ENCODE data around the gene ATG7.

Gene ATG7

DNA sequence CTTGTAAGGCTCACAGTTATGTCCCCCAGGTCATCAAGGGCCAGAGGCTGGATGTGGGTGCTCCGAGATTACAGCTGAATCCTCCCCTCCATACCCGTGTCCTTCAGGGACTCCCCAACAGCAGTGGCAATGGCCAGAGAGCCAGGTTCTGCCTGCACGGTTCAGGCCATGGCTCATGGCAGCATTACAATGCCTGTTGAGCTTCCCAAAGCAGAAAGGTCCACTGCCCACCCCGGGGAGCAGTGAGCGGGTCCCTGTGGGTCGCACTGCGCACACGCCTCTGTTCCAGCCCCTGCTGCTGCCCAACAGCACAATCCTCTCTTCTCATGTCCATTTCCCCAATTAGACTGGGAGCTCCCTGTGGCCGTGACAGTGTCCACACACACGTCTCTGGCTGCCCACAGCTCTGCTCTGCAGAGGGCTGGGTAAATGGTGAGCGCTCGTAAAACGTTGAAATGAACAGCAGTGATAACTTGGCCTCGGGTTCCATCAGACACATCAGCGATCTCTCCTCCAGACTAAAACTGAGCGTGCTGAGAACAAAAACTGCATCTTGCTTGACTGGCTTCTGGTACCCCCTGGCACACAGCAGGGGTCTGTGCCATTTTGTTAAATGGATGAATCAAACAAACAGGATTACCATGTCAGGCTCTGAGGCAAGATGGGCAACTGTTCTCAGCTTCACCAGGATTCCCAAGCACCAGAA, 291.1 kb downstream of the ATG7 start:
- Histone ChIP-seq H3K4me3 (ENCODE audit: control insufficient read depth in 1 of 7, extremely low read depth in 1 of 7, insufficient read depth in 4 of 7, low read depth in 2 of 7, low read length in 6 of 7) (no peak overlapping the region), H3K27ac (ENCODE audit: insufficient read depth in 1 of 2, low read depth in 1 of 2, low read length in 2 of 2, poor library complexity in 1 of 2, severe bottlenecking in 2 of 2) (no peak overlapping the region), H3K27me3 (replicated peaks in 2 of 5; ENCODE audit: control insufficient read depth in 4 of 5, insufficient read depth in 5 of 5, low read length in 4 of 5) (no peaks in the 10 kb centered on the region), H3K4me1 (ENCODE audit: control extremely low read depth in 1 of 4, control insufficient read depth in 4 of 4, insufficient read depth in 4 of 4, low read length in 3 of 4) (no peaks in the 10 kb centered on the region), H3K36me3 (ENCODE audit: control insufficient read depth in 4 of 4, insufficient read depth in 4 of 4, low read length in 3 of 4) (peaks cover 6 to 85% (median 57%) of the 10 kb centered on the region in 4 experiments), H3K9me3 (ENCODE audit: control extremely low read depth in 1 of 5, control insufficient read depth in 4 of 5, insufficient read depth in 2 of 5, low read depth in 1 of 5, low read length in 4 of 5) (no peaks in the 10 kb centered on the region)
- ChIA-PET CTCF (interaction anchor here (1.5 kb wide), 1 partner anchor 12 kb away, joined by 3 read pairs; no protein-coding TSS in a partner anchor), POLR2A (no interaction called here)
- no peak for DNase-seq
- 97% methylated on average over 16 of the region's 16 CpGs for WGBS (ENCODE audit: insufficient coverage)

DNA sequence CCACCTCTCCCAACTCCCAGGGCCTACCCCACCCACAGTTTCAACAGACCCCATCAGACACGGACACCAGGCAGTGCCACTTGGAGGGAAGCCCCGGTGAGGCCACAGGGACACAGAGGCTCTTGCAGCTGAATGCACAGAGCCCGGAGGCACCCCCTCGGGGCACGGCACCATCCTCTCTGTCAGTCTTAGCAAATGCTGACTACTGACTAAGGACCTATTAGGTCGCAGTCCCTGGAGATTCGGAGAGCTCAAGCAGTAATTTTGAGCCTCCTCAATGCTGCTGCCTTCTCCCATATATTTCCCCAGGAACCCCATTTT, 291.6 kb downstream of the ATG7 start:
- CTCF ChIA-PET = no interaction called here
- POLR2A ChIA-PET = no interaction called here
- 95% methylated on average over 7 of the region's 7 CpGs for WGBS (ENCODE audit: insufficient coverage)

DNA sequence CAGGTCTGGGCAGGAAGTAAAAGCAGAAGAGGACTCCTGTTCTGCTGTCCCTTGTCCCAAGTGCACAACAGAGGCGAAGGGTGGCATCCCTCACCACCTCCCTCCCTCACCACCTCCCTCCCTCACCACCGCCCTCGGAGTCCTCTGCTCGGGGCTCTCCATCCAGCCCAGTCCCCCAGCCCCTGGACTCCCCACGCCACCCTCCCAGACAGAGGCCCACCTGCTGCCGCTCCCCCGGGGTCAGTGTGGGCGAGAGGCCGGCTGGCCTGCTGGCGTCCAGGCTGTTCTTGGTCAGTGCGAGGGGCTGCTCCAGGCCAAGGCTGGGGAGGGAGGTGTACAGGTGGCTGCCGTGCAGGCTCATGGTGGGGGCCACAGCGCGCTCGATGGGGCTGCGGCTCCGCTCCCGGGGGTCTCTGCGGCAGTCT, 292.4 kb downstream of the ATG7 start:
- H3K27me3 ChIP-seq (replicated peaks in 2 of 5; ENCODE audit: control insufficient read depth in 4 of 5, insufficient read depth in 5 of 5, low read length in 4 of 5) = no peaks in the 10 kb centered on the region
- DNase-seq = no peak
- ChIA-PET CTCF (no interaction called here), POLR2A (no interaction called here)
- no peaks in the 10 kb centered on the region for H3K9me3 ChIP-seq (ENCODE audit: control extremely low read depth in 1 of 5, control insufficient read depth in 4 of 5, insufficient read depth in 2 of 5, low read depth in 1 of 5, low read length in 4 of 5)
- H3K36me3 ChIP-seq (ENCODE audit: control insufficient read depth in 4 of 4, insufficient read depth in 4 of 4, low read length in 3 of 4) = peaks cover 6 to 79% (median 57%) of the 10 kb centered on the region in 4 experiments
- WGBS (ENCODE audit: insufficient coverage) = 98% methylated on average over 9 of the region's 19 CpGs
- no peak overlapping the region for H3K27ac ChIP-seq (ENCODE audit: insufficient read depth in 1 of 2, low read depth in 1 of 2, low read length in 2 of 2, poor library complexity in 1 of 2, severe bottlenecking in 2 of 2)
- H3K4me3 ChIP-seq (ENCODE audit: control insufficient read depth in 1 of 7, extremely low read depth in 1 of 7, insufficient read depth in 4 of 7, low read depth in 2 of 7, low read length in 6 of 7) = no peak overlapping the region
- no peaks in the 10 kb centered on the region for H3K4me1 ChIP-seq (ENCODE audit: control extremely low read depth in 1 of 4, control insufficient read depth in 4 of 4, insufficient read depth in 4 of 4, low read length in 3 of 4)

More for the DNA sequence above, 291.6 kb downstream of the ATG7 start:
- H3K9me3 ChIP-seq (ENCODE audit: control extremely low read depth in 1 of 5, control insufficient read depth in 4 of 5, insufficient read depth in 2 of 5, low read depth in 1 of 5, low read length in 4 of 5) = no peaks in the 10 kb centered on the region
- H3K4me1 ChIP-seq (ENCODE audit: control extremely low read depth in 1 of 4, control insufficient read depth in 4 of 4, insufficient read depth in 4 of 4, low read length in 3 of 4) = no peaks in the 10 kb centered on the region
- H3K4me3 ChIP-seq (ENCODE audit: control insufficient read depth in 1 of 7, extremely low read depth in 1 of 7, insufficient read depth in 4 of 7, low read depth in 2 of 7, low read length in 6 of 7) = no peak overlapping the region
- H3K27me3 ChIP-seq (replicated peaks in 2 of 5; ENCODE audit: control insufficient read depth in 4 of 5, insufficient read depth in 5 of 5, low read length in 4 of 5) = no peaks in the 10 kb centered on the region
- DNase-seq = no peak
- no peak overlapping the region for H3K27ac ChIP-seq (ENCODE audit: insufficient read depth in 1 of 2, low read depth in 1 of 2, low read length in 2 of 2, poor library complexity in 1 of 2, severe bottlenecking in 2 of 2)
- H3K36me3 ChIP-seq (ENCODE audit: control insufficient read depth in 4 of 4, insufficient read depth in 4 of 4, low read length in 3 of 4) = peaks cover 6 to 82% (median 56%) of the 10 kb centered on the region in 4 experiments

DNA sequence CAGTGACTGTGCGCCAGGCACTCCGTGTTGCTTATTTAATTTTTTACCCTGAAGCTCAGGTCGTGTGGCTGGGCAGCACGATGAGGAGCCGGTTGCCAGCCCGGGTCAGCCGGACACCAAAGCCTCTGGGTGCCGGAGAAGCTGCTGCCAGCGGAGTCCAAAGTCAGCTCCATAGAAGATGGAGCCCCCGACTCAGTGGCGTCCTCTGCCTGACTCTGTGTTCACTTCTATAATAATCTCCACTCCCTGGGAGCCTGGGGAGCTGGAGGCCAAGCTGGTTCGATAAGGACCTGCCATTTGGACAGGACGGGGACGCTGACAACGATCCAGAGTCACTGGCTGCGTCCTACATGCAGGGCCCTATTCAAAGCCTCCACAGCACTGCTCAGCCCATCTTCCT, 292.9 kb downstream of the ATG7 start:
- WGBS (ENCODE audit: insufficient coverage) = 97% methylated on average over 16 of the region's 16 CpGs
- no peak overlapping the region for H3K27ac ChIP-seq (ENCODE audit: insufficient read depth in 1 of 2, low read depth in 1 of 2, low read length in 2 of 2, poor library complexity in 1 of 2, severe bottlenecking in 2 of 2)
- H3K4me3 ChIP-seq (ENCODE audit: control insufficient read depth in 1 of 7, extremely low read depth in 1 of 7, insufficient read depth in 4 of 7, low read depth in 2 of 7, low read length in 6 of 7) = no peak overlapping the region
- DNase-seq = no peak
- ChIA-PET CTCF (no interaction called here), POLR2A (no interaction called here)
- H3K27me3 ChIP-seq (replicated peaks in 2 of 5; ENCODE audit: control insufficient read depth in 4 of 5, insufficient read depth in 5 of 5, low read length in 4 of 5) = no peaks in the 10 kb centered on the region
- H3K36me3 ChIP-seq (ENCODE audit: control insufficient read depth in 4 of 4, insufficient read depth in 4 of 4, low read length in 3 of 4) = peaks cover 5 to 75% (median 54%) of the 10 kb centered on the region in 4 experiments
- no peaks in the 10 kb centered on the region for H3K4me1 ChIP-seq (ENCODE audit: control extremely low read depth in 1 of 4, control insufficient read depth in 4 of 4, insufficient read depth in 4 of 4, low read length in 3 of 4)
- H3K9me3 ChIP-seq (ENCODE audit: control extremely low read depth in 1 of 5, control insufficient read depth in 4 of 5, insufficient read depth in 2 of 5, low read depth in 1 of 5, low read length in 4 of 5) = no peaks in the 10 kb centered on the region

DNA sequence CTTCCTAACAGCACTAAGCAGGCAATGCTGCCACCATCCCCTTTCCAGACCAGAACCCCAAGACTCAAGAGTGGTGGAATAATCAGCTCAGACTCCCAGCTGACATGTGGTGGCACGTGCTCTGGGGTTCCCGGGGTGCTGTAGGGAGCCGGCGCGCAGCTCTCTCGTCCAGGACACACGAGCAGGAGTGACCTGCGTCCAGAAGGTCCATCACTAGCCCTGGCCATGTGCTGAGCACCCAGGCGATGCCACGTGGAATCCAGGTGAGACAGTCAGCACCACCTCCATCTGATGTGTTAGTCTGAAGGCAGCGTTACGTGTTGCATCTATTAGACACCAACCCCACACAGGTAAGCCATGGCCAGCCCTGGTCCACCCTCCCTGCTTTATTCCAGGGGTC, 293.3 kb downstream of the ATG7 start:
- H3K36me3 ChIP-seq (ENCODE audit: control insufficient read depth in 4 of 4, insufficient read depth in 4 of 4, low read length in 3 of 4) = peaks cover 3 to 72% (median 52%) of the 10 kb centered on the region in 4 experiments
- DNase-seq = no peak
- H3K4me3 ChIP-seq (ENCODE audit: control insufficient read depth in 1 of 7, extremely low read depth in 1 of 7, insufficient read depth in 4 of 7, low read depth in 2 of 7, low read length in 6 of 7) = no peak overlapping the region
- ChIA-PET CTCF (no interaction called here), POLR2A (no interaction called here)
- no peaks in the 10 kb centered on the region for H3K27me3 ChIP-seq (replicated peaks in 2 of 5; ENCODE audit: control insufficient read depth in 4 of 5, insufficient read depth in 5 of 5, low read length in 4 of 5)
- H3K9me3 ChIP-seq (ENCODE audit: control extremely low read depth in 1 of 5, control insufficient read depth in 4 of 5, insufficient read depth in 2 of 5, low read depth in 1 of 5, low read length in 4 of 5) = no peaks in the 10 kb centered on the region
- no peaks in the 10 kb centered on the region for H3K4me1 ChIP-seq (ENCODE audit: control extremely low read depth in 1 of 4, control insufficient read depth in 4 of 4, insufficient read depth in 4 of 4, low read length in 3 of 4)
- H3K27ac ChIP-seq (ENCODE audit: insufficient read depth in 1 of 2, low read depth in 1 of 2, low read length in 2 of 2, poor library complexity in 1 of 2, severe bottlenecking in 2 of 2) = no peak overlapping the region
- 99% methylated on average over 12 of the region's 12 CpGs for WGBS (ENCODE audit: insufficient coverage)

DNA sequence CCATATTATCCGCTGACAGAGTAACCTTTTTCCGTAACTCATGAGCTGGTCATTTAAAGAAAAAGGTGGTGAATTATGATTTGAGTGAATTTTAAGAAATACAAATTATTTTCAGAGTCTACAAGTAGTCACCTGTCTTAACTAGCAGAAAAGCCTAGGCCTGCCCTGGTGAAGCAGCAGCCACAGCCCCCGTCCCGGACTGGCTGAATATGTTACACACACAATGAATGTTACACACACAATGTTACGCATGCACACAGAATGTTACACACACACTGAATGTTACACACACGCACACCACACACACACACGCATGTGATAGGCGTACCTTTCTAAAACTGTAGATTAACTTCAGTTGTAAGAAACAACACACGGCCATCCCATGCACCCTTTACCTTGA, 293.7 kb downstream of the ATG7 start:
- peaks cover 3 to 71% (median 50%) of the 10 kb centered on the region in 4 experiments for H3K36me3 ChIP-seq (ENCODE audit: control insufficient read depth in 4 of 4, insufficient read depth in 4 of 4, low read length in 3 of 4)

DNA sequence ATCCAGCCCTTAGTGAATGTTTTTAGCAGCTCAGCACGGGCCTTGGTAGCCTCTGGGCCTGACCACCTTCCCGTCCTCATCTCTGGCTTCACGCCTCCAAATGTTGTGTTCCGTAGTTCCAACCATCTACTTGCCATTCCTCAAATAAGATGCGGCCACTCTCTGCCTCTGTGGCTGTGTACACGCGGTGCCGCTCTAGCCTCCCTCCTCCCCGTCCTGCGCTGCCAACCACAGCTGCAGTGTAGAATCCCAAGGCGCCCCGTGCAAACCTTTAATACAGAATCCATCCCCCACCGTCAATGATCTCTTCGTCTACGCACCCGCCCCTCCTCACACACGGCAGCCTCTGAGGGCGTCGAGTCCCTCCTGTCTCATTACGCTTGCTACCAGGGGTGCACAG, 294.3 kb downstream of the ATG7 start:
- no peak for DNase-seq
- peaks cover 0 to 67% (median 48%) of the 10 kb centered on the region in 4 experiments for H3K36me3 ChIP-seq (ENCODE audit: control insufficient read depth in 4 of 4, insufficient read depth in 4 of 4, low read length in 3 of 4)
- no peaks in the 10 kb centered on the region for H3K9me3 ChIP-seq (ENCODE audit: control extremely low read depth in 1 of 5, control insufficient read depth in 4 of 5, insufficient read depth in 2 of 5, low read depth in 1 of 5, low read length in 4 of 5)
- no peak overlapping the region for H3K4me3 ChIP-seq (ENCODE audit: control insufficient read depth in 1 of 7, extremely low read depth in 1 of 7, insufficient read depth in 4 of 7, low read depth in 2 of 7, low read length in 6 of 7)
- H3K27ac ChIP-seq (ENCODE audit: insufficient read depth in 1 of 2, low read depth in 1 of 2, low read length in 2 of 2, poor library complexity in 1 of 2, severe bottlenecking in 2 of 2) = no peak overlapping the region
- no peaks in the 10 kb centered on the region for H3K27me3 ChIP-seq (replicated peaks in 2 of 5; ENCODE audit: control insufficient read depth in 4 of 5, insufficient read depth in 5 of 5, low read length in 4 of 5)
- POLR2A ChIA-PET = no interaction called here
- CTCF ChIA-PET = interaction anchor here (0.6 kb wide), 1 partner anchor 85 kb away, joined by 3 read pairs; no protein-coding TSS in a partner anchor
- peaks cover 0 to 7% (median 0%) of the 10 kb centered on the region in 4 experiments for H3K4me1 ChIP-seq (ENCODE audit: control extremely low read depth in 1 of 4, control insufficient read depth in 4 of 4, insufficient read depth in 4 of 4, low read length in 3 of 4)
- WGBS (ENCODE audit: insufficient coverage) = 97% methylated on average over 20 of the region's 20 CpGs

More for the DNA sequence above, 293.7 kb downstream of the ATG7 start:
- Histone ChIP-seq H3K4me1 (ENCODE audit: control extremely low read depth in 1 of 4, control insufficient read depth in 4 of 4, insufficient read depth in 4 of 4, low read length in 3 of 4) (peaks cover 0 to 3% (median 0%) of the 10 kb centered on the region in 4 experiments), H3K4me3 (ENCODE audit: control insufficient read depth in 1 of 7, extremely low read depth in 1 of 7, insufficient read depth in 4 of 7, low read depth in 2 of 7, low read length in 6 of 7) (no peak overlapping the region), H3K27ac (ENCODE audit: insufficient read depth in 1 of 2, low read depth in 1 of 2, low read length in 2 of 2, poor library complexity in 1 of 2, severe bottlenecking in 2 of 2) (no peak overlapping the region), H3K27me3 (replicated peaks in 2 of 5; ENCODE audit: control insufficient read depth in 4 of 5, insufficient read depth in 5 of 5, low read length in 4 of 5) (no peaks in the 10 kb centered on the region), H3K9me3 (ENCODE audit: control extremely low read depth in 1 of 5, control insufficient read depth in 4 of 5, insufficient read depth in 2 of 5, low read depth in 1 of 5, low read length in 4 of 5) (no peaks in the 10 kb centered on the region)
- POLR2A ChIA-PET = no interaction called here
- WGBS (ENCODE audit: insufficient coverage) = 100% methylated on average over 2 of the region's 9 CpGs
- DNase-seq = no peak
- CTCF ChIA-PET = no interaction called here
